ENCODE measurements around the gene HTR4. TPM values are rescaled to one million over a fixed set of nuclear protein-coding genes. Genes with fewer than 3 reads are reported as not detected.

Gene HTR4
- total RNA-seq, 4 donors from 2014 or later, result not detected

DNA sequence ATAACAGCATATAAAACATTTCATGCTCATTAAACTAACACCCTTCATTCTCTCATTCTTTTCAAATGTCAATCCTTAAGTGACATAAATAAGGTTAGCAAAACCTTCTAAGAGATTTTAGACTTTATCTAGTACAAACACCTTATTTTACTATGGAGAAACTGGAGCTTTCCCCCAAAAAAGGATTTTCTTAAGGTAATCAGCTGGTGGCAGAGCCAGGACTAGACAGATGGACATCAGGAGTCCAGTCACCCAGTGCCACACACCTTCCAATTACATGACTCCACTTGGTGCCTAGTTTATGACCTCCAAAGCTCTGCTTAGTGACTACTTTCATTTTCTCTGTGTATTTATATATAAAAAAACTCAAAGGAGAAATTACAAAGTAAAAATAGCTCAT, 70.2 kb downstream of the HTR4 start:
- ATAC-seq (ENCODE audit: low FRiP score) (no peak), DNase-seq (ENCODE audit: low spot score) (no peak)
- TF ChIP-seq, protein P1, sequence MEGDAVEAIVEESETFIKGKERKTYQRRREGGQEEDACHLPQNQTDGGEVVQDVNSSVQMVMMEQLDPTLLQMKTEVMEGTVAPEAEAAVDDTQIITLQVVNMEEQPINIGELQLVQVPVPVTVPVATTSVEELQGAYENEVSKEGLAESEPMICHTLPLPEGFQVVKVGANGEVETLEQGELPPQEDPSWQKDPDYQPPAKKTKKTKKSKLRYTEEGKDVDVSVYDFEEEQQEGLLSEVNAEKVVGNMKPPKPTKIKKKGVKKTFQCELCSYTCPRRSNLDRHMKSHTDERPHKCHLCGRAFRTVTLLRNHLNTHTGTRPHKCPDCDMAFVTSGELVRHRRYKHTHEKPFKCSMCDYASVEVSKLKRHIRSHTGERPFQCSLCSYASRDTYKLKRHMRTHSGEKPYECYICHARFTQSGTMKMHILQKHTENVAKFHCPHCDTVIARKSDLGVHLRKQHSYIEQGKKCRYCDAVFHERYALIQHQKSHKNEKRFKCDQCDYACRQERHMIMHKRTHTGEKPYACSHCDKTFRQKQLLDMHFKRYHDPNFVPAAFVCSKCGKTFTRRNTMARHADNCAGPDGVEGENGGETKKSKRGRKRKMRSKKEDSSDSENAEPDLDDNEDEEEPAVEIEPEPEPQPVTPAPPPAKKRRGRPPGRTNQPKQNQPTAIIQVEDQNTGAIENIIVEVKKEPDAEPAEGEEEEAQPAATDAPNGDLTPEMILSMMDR (IDR thresholded peaks at IDR 0.05), result no peak

DNA sequence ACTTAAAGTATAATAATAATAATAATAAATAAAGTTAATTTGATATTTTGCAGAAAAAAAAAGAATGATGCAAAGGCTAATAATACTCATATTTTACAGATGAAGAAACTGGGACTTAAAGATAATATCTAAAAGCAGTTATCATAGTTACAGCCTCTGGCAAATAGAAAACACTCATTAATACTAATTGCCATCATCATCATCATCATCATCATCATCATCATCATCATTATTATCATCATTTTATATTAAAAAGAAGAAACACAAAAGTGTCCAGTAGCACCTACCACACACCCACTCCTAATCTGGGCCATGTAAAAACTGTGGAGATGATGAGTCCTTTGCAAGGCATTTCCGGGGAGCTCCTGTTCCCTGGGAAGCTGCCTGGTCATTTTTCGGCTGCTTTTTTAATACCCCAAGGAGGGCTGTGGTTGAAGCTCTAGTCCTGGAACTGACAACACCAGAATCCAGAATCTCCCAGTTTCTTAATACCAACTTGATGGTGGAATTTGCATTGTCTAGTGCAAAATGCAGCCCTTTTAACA, 70.8 kb downstream of the HTR4 start:
- TF ChIP-seq, protein P1 (IDR thresholded peaks at IDR 0.05), result no peak
- DNase-seq (ENCODE audit: low spot score), result no peak
- ATAC-seq (ENCODE audit: low FRiP score), result no peak

DNA sequence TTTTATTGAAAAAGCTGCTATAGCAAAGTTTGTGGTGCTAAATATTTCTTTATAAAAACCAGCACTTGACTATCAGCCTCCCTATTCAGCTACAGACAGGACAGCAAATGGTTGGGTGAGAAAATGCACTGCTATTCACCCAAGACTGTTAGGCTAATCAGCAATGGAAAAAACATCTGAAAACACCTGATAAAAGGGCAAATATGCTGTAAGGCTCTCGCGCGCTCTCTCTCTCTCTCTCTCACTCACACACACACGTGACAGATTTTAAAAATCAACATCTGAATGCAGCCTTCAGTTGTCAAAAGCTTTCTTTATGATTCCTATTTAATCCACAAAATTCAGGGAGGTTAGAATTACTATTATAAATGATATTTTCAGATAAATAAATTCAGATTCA, 80.2 kb downstream of the HTR4 start:
- no peak for DNase-seq (ENCODE audit: low spot score)
- ATAC-seq (ENCODE audit: low FRiP score), result no peak
- TF ChIP-seq, protein P1 (IDR thresholded peaks at IDR 0.05), result no peak

DNA sequence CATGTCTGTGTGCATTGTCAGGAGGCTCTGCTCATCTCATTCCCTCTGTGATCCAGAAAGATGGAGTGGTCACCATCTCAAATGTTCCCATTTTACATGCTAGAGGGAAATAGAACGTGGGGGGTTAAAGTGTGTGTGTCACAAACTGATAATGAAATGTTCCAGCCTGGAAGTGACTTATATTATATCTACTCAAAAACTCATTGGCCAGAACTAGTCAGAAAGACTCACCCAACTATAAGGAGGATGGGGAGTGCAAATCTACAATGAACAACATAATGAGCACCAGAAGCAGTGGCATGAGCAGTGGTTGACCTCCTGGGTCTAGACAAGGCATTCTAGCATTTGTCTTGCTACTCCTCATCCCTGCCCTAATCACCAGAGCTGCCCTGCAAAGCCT, 81.0 kb downstream of the HTR4 start:
- ATAC-seq (ENCODE audit: low FRiP score) (no peak), DNase-seq (ENCODE audit: low spot score) (no peak)
- TF ChIP-seq, protein P1 (IDR thresholded peaks at IDR 0.05), result no peak

DNA sequence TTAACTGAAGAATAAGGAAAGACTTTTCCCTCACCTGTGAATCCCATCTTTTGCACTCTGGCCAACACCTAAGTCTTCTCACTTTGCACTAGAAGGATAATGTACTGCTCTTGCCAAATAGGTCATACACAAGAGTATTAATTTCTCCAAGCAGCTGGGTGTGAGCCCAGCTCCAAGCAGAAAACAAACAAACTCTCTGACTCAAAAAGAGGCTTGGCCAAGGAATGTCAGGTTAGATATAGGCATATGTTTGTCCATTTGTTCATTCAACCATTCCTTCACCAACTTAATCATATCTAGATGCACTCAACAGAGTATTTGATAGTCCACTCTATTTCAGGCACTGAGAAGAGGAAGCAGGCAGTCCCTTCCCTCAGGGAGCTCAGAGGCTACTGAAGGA, 84.4 kb downstream of the HTR4 start:
- ATAC-seq (ENCODE audit: low FRiP score), result no peak
- TF ChIP-seq, protein P1 (IDR thresholded peaks at IDR 0.05), result no peak
- no peak for DNase-seq (ENCODE audit: low spot score)

DNA sequence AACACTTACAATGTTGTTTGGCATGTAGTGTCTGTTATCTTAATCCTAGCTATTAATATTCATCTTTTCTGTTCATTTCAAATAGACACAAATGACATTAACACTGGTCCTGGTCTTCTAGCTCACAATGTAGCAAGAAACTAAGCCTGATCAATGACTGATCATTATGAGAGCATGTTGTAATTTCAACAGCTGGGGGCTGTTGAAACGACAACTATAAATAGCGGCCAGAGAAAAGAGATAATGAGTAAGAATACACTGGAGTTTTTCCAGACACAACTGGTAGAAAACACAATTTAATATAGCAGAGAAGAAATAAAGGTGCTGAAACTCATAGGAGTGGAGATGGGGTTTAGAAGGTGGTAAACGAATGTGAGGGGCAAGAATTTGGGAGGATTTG, 89.2 kb downstream of the HTR4 start:
- ATAC-seq (ENCODE audit: low FRiP score) (no peak), DNase-seq (ENCODE audit: low spot score) (no peak)
- TF ChIP-seq, protein P1 (IDR thresholded peaks at IDR 0.05), result no peak

DNA sequence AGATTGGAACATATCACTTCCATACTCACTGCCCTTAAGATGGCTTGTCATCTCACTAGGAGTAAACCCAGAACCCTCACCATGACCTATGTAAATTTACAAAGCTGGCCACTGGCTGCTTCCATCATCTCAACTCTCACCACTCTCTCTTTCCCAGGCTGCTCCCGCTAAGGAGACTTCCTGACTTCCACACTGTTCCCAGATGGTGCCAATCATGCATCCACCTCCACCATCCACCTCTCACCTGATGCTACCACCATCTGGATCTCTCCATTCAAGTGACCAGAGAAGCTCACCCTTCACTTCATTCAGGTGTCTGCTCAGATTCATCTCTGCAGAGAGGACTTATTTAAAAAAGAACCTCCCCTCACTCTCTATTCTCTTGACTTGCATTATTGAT, 91.3 kb downstream of the HTR4 start:
- ATAC-seq (ENCODE audit: low FRiP score) (no peak), DNase-seq (ENCODE audit: low spot score) (no peak)
- TF ChIP-seq, protein P1 (IDR thresholded peaks at IDR 0.05), result no peak

Measured in omental fat pad (tissue), 4 donors.